ENCODE results near the gene HOXA4. TPM values are rescaled to one million over a fixed set of nuclear protein-coding genes. Genes with fewer than 3 reads are reported as not detected.

HOXA4 gene
- total and polyA plus RNA-seq, 2 of the 4 experiments (the other 2 are of a cell fraction): 0.36 to 8.0 TPM

DNA sequence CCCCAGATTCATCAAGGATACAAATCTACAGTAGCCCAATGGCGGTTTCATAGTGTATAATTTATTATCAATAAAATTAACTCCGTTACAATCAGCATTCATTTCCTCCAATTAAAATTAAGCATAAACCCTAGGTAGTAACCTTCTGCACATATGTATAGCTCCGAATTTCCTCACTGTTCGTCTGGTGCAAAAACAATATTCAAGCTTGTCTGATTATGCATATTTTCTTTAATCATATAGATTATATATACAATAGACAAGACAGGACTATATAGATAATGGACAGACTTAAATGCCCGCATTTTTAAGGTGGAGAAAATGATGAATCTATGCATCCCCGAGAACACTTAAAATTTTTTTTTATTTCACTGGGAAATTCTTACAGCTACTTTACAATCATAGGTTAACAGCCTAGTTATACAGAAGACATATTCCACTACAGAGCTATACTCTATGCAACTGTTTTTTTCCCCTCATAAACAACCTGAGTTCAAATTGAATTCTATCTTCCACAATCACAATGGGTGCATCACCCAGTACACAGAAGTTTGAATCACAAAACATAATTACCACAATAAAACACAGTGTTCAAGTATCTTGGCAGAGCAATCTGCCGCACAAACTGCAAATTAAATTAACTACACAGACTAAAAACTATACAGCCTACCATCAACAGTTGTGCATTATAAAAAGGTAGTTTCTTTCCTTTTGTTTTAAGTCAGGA, 32.2 kb upstream of the HOXA4 start:
- ATAC-seq (ENCODE audit: low read depth): no peak

More for the DNA sequence above, 32.2 kb upstream of the HOXA4 start:
- Histone ChIP-seq H3K27ac (ENCODE audit: insufficient read depth, low read length) (no peak overlapping the region), H3K4me3 (ENCODE audit: insufficient read depth, low read depth, low read length) (no peak overlapping the region), H4K5ac (ENCODE audit: low read depth, low read length) (no peak overlapping the region), H4K8ac (ENCODE audit: low read depth in 2 of 2, low read length in 2 of 2) (no peak overlapping the region), H3K9me1 (ENCODE audit: insufficient read depth, low read length) (no peaks in the 10 kb centered on the region), H3K4me1 (ENCODE audit: control insufficient read depth, insufficient read depth, low read length) (no peaks in the 10 kb centered on the region; the same call in 1 of the 2 replicates), H2AK9ac (replicated peaks; ENCODE audit: low read depth, low read length, poor library complexity) (no peak overlapping the region), H3K18ac (ENCODE audit: low read depth, low read length) (no peak overlapping the region), H3K79me1 (ENCODE audit: low read depth in 1 of 2, low read length in 2 of 2) (no peaks in the 10 kb centered on the region), H3K9ac (ENCODE audit: low read depth, low read length) (no peak overlapping the region), H2BK20ac (ENCODE audit: low read depth, low read length) (no peak overlapping the region), H3K56ac (ENCODE audit: extremely low read depth, insufficient read depth, low read length) (no peak overlapping the region), H2AFZ (replicated peaks; ENCODE audit: low read length, poor library complexity) (no peak overlapping the region), H3K23ac (ENCODE audit: low read depth, low read length) (no peak overlapping the region), H3K14ac (replicated peaks; ENCODE audit: low read depth, low read length) (no peak overlapping the region), H3K36me3 (ENCODE audit: control insufficient read depth, insufficient read depth, low read length) (no peaks in the 10 kb centered on the region), H3K4ac (ENCODE audit: low read depth, low read length) (no peak overlapping the region), H2BK120ac (ENCODE audit: low read depth, low read length) (no peak overlapping the region), H3K27me3 (ENCODE audit: control insufficient read depth, insufficient read depth, low read length) (peaks cover 48% of the 10 kb centered on the region), H4K91ac (ENCODE audit: insufficient read depth, low read depth, low read length) (no peak overlapping the region), H4K20me1 (ENCODE audit: insufficient read depth, low read length) (no peaks in the 10 kb centered on the region), H3K9me3 (ENCODE audit: control insufficient read depth, insufficient read depth, low read length) (peaks cover 11% of the 10 kb centered on the region; the same call in 1 of the 2 replicates), H2AK5ac (ENCODE audit: low read depth, low read length) (no peak overlapping the region), H2BK15ac (ENCODE audit: low read depth, low read length) (no peak overlapping the region), H2BK5ac (ENCODE audit: low read depth, low read length, poor library complexity, severe bottlenecking) (no peak overlapping the region), H3K4me2 (ENCODE audit: low read depth, low read length) (no peak overlapping the region)
- CTCF ChIA-PET: interaction anchor here (0.6 to 1.5 kb wide), 2 partner anchors 42 to 793 kb away, joined by 6 read pairs; no protein-coding TSS in a partner anchor
- no peak for DNase-seq
- no CpG with 5 or more reads among the region's 7 CpGs for WGBS, 2 experiments (ENCODE audit: extremely low coverage in 2 of 2, insufficient read length in 1 of 2)
- intact Hi-C loops (cut with micrococcal nuclease): loop anchor here (5.0 to 10.0 kb wide), 2 partner anchors 960 to 1908 kb away; partner anchors contain the start of genes CBX3 and HNRNPA2B1
- in situ Hi-C loops (cut with MboI; ENCODE audit: low sequenced_read_pairs): no loop called here
- TF ChIP-seq MAZ (IDR thresholded peaks at IDR 0.05; ENCODE audit: borderline replicate concordance, low read depth, low read length): no peak
- POLR2A ChIA-PET (ENCODE audit: unreplicated experiment): no interaction called here
- no TSS peak for BruUV-seq (replicated peaks)
- dilution Hi-C loops (cut with HindIII; ENCODE audit: low sequenced_read_pairs, unreplicated experiment): no loop called here

Data from IMR-90 (cell line).